Esophagus muscularis mucosa (tissue), 4 donors: ENCODE data around the gene KRTAP10-3. TPM values are rescaled to one million over a fixed set of nuclear protein-coding genes. Genes with fewer than 3 reads are reported as not detected.
A peak's percentile ranks its signal among the peaks of the same experiment; 100 is the strongest.
"Not testable (repeated sequence)": the region's sequence is repeated elsewhere in the genome, so short reads cannot be mapped to it uniquely, and the experiment has no call there.

ENCODE experiments used
- DNase-seq: peaks from one replicate; pipeline ENCODE4 v3.0.0-alpha.2; 2017; ENCODE audit errors: extremely low spot score
- H3K27ac ChIP-seq, 4 donors: fragments of 200-600 bp; sonication (generic); replicated peaks in 1 of 4; 1 replicate in 3 of 4; 2 replicates in 1 of 4; pipeline ENCODE4 v1.5.1; 2016 to 2019; ENCODE audit warnings: mild to moderate bottlenecking in 1 of 4
- H3K27me3 ChIP-seq, 4 donors: fragments of 200-600 bp; sonication (generic); one replicate each; pipeline versions ENCODE4 v1.5.1 to v1.6.0; 2016 to 2019
- H3K36me3 ChIP-seq, 4 donors: fragments of 200-600 bp; sonication (generic); one replicate each; pipeline ENCODE4 v1.5.1; 2016 to 2019
- H3K4me1 ChIP-seq, 4 donors: fragments of 200-600 bp; sonication (generic); one replicate each; pipeline ENCODE4 v1.5.1; 2016 to 2019
- H3K4me3 ChIP-seq, 4 donors: fragments of 200-600 bp; sonication (generic); 1 replicate in 2 of 4; 2 replicates in 2 of 4; pipeline ENCODE4 v1.5.1; 2016 to 2019; ENCODE audit warnings: mild to moderate bottlenecking in 4 of 4, moderate library complexity in 1 of 4
- H3K9me3 ChIP-seq, 4 donors: fragments of 200-600 bp; sonication (generic); 1 replicate in 3 of 4; 2 replicates in 1 of 4; pipeline ENCODE4 v1.5.1; 2016 to 2019
- EP300 ChIP-seq: sonication (generic); formaldehyde crosslinking; IDR thresholded peaks from one replicate; pipeline ENCODE4 v1.6.1; 2017; ENCODE audit warnings: antibody characterized with exemption
- POLR2A ChIP-seq: fragments of 450-650 bp; IDR thresholded peaks from one replicate; pipeline ENCODE4 v1.6.1; 2017; ENCODE audit warnings: antibody characterized with exemption, moderate library complexity, mild to moderate bottlenecking, low read depth
- POLR2AphosphoS5 ChIP-seq, 2 donors: sonication (generic); formaldehyde crosslinking; IDR thresholded peaks; one replicate each; pipeline ENCODE4 v1.6.1; 2017; ENCODE audit warnings: antibody characterized with exemption in 2 of 2
- WGBS: methylation state at CpG from one replicate; pipeline ENCODE4 v1.1.5; 2018; 5-methylcytosine and 5-hydroxymethylcytosine counted together
- intact Hi-C: fragments of 100-400 bp; cut with DNase I; formaldehyde crosslinking; loops from one replicate; pipeline ENCODE4 v1.15.1; 2023
- total RNA-seq, 4 donors: library from RNA; depleted of rRNA; stranded (reverse); fragments of >200 nt; gene quantifications; one replicate each; pipeline versions ENCODE4 v1.1.0 to v1.2.1, GENCODE V29; 2016
- TF ChIP-seq, protein P1 (sequence below), 3 experiments: fragments of 200-600 bp in 2 of 3; fragments of 450-650 bp in 1 of 3; sonication (generic) in 2 of 3; IDR thresholded peaks; one replicate each; pipeline ENCODE4 v1.5.1; 2017 to 2019; ENCODE audit warnings: antibody characterized with exemption in 3 of 3, mild to moderate bottlenecking in 2 of 3, moderate library complexity in 1 of 3

The KRTAP10-3 gene
- total RNA-seq, 4 donors from 2014 or later, result not detected

GRCh38 chr21:44582055-44582454, 23.5 kb upstream of the KRTAP10-3 start:
- Histone ChIP-seq H3K27ac (no peak overlapping the region), H3K4me1 (peaks cover 0 to 16% (median 5%) of the 10 kb centered on the region in 4 donors), H3K9me3 (peaks cover 0 to 29% (median 10%) of the 10 kb centered on the region in 4 donors), H3K27me3 (peaks cover 0 to 33% (median 0%) of the 10 kb centered on the region in 4 donors), H3K4me3 (no peak overlapping the region), H3K36me3 (no peaks in the 10 kb centered on the region)
- intact Hi-C loops, result no loop called here
- 67% methylated on average over 15 of the region's 15 CpGs for WGBS
- TF ChIP-seq, protein P1, sequence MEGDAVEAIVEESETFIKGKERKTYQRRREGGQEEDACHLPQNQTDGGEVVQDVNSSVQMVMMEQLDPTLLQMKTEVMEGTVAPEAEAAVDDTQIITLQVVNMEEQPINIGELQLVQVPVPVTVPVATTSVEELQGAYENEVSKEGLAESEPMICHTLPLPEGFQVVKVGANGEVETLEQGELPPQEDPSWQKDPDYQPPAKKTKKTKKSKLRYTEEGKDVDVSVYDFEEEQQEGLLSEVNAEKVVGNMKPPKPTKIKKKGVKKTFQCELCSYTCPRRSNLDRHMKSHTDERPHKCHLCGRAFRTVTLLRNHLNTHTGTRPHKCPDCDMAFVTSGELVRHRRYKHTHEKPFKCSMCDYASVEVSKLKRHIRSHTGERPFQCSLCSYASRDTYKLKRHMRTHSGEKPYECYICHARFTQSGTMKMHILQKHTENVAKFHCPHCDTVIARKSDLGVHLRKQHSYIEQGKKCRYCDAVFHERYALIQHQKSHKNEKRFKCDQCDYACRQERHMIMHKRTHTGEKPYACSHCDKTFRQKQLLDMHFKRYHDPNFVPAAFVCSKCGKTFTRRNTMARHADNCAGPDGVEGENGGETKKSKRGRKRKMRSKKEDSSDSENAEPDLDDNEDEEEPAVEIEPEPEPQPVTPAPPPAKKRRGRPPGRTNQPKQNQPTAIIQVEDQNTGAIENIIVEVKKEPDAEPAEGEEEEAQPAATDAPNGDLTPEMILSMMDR (IDR thresholded peaks at IDR 0.05), result no peak
- TF ChIP-seq EP300 (no peak), POLR2AphosphoS5 (IDR thresholded peaks at IDR 0.05) (no peak), POLR2A (no peak)
- DNase-seq, result no peak

- Histone ChIP-seq H3K4me3 (no peak overlapping the region), H3K27me3 (peaks cover 0 to 27% (median 0%) of the 10 kb centered on the region in 4 donors), H3K27ac (no peak overlapping the region), H3K36me3 (no peaks in the 10 kb centered on the region), H3K9me3 (peaks cover 0 to 36% (median 16%) of the 10 kb centered on the region in 4 donors), H3K4me1 (peaks cover 0 to 16% (median 5%) of the 10 kb centered on the region in 4 donors)
- DNase-seq, result peak; percentile 45
- 86% methylated on average over 3 of the region's 3 CpGs for WGBS
- TF ChIP-seq POLR2AphosphoS5 (IDR thresholded peaks at IDR 0.05) (no peak), EP300 (no peak)
- intact Hi-C loops, result no loop called here
Measured at GRCh38 chr21:44581158-44581557, 22.6 kb upstream of the KRTAP10-3 start.

GRCh38 chr21:44580231-44580821, 21.7 kb upstream of the KRTAP10-3 start, which contains the start of gene KRTAP10-5:
TSS of gene KRTAP10-5 (minus strand) at chr21:44580604. CDS start at chr21:44580578, 26 bp downstream.
- Histone ChIP-seq H3K27me3 (peaks cover 0 to 26% (median 0%) of the 10 kb centered on the region in 4 donors), H3K4me1 (peaks cover 0 to 16% (median 5%) of the 10 kb centered on the region in 4 donors), H3K9me3 (peaks cover 0 to 36% (median 17%) of the 10 kb centered on the region in 4 donors)
- 35% methylated on average over 16 of the region's 19 CpGs for WGBS
- H3K4me3 ChIP-seq, intact Hi-C loops, H3K36me3 ChIP-seq, H3K27ac ChIP-seq: not testable (repeated sequence)
- peak; percentile 45 for DNase-seq

- WGBS, result 58% methylated on average over 7 of the region's 7 CpGs
Measured at GRCh38 chr21:44579833-44580144, 21.2 kb upstream of the KRTAP10-3 start.

DNA sequence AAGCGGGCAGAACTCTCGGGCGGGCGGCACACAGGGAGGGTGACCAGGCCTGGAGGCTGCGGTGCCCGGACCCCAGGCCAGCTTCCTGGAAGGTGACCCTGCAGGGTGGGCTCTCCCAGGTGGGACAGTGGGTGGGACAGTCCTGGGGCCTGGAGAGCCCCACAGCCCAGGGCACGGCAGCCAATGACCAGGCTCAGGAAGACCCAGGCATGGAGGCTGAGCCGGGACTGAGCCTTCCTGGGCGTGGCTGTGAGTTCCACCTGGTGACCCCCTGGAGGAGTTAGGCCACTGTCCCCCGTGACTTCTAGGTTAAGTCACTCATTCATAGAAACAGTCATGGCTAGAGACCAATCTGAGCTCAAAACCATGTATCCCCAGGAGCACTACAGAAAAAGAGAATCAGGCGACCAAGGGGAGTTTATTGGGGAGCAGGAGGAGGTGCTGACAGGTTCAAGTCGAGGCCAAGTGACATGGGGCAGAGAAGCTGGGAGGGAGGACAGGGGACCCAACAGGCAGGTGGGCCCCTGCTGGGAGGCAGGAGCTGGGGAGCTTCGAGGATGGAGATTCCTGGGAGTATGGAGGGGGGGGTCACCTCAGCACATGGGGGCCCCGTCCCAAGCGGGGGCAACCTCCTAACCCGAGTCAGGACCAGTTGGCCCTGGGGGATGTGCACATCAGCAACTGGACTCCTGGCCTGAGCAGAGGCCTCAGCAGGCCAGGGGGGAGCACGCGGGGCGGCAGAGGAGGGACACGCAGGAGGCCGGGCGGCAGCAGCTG, 20.6 kb upstream of the KRTAP10-3 start:
- Histone ChIP-seq H3K4me1 (peaks cover 0 to 13% (median 3%) of the 10 kb centered on the region in 4 donors), H3K27ac (no peak overlapping the region), H3K9me3 (peaks cover 0 to 36% (median 17%) of the 10 kb centered on the region in 4 donors), H3K27me3 (peaks cover 0 to 37% (median 0%) of the 10 kb centered on the region in 4 donors), H3K4me3 (no peak overlapping the region), H3K36me3 (no peaks in the 10 kb centered on the region)
- peak; percentile 89 for DNase-seq
- TF ChIP-seq EP300, result no peak
- TF ChIP-seq, protein P1 (IDR thresholded peaks at IDR 0.05), result no peak
- TF ChIP-seq POLR2AphosphoS5 (IDR thresholded peaks at IDR 0.05), result no peak
- no peak for TF ChIP-seq POLR2A
- 81% methylated on average over 14 of the region's 22 CpGs for WGBS
- intact Hi-C loops, result no loop called here

More at GRCh38 chr21:44579833-44580144, 21.2 kb upstream of the KRTAP10-3 start:
- H3K27me3 ChIP-seq, result peaks cover 0 to 31% (median 0%) of the 10 kb centered on the region in 4 donors
- no peak overlapping the region for H3K27ac ChIP-seq
- intact Hi-C loops, result no loop called here
- TF ChIP-seq POLR2AphosphoS5 (IDR thresholded peaks at IDR 0.05) (no peak), POLR2A (no peak)
- no peak overlapping the region for H3K4me3 ChIP-seq
- H3K9me3 ChIP-seq, result peaks cover 0 to 36% (median 17%) of the 10 kb centered on the region in 4 donors
- peak; percentile 53 for DNase-seq
- H3K36me3 ChIP-seq, result no peaks in the 10 kb centered on the region
- peaks cover 0 to 16% (median 5%) of the 10 kb centered on the region in 4 donors for H3K4me1 ChIP-seq
